ENCODE measurements around the gene MRPS14. TPM values are rescaled to one million over a fixed set of nuclear protein-coding genes. Genes with fewer than 3 reads are reported as not detected.

MRPS14 gene
- total RNA-seq, 1 donor from 2014 or later = 18.3 TPM

- no peak for DNase-seq (ENCODE audit: low read depth)
- TF ChIP-seq, protein P1, sequence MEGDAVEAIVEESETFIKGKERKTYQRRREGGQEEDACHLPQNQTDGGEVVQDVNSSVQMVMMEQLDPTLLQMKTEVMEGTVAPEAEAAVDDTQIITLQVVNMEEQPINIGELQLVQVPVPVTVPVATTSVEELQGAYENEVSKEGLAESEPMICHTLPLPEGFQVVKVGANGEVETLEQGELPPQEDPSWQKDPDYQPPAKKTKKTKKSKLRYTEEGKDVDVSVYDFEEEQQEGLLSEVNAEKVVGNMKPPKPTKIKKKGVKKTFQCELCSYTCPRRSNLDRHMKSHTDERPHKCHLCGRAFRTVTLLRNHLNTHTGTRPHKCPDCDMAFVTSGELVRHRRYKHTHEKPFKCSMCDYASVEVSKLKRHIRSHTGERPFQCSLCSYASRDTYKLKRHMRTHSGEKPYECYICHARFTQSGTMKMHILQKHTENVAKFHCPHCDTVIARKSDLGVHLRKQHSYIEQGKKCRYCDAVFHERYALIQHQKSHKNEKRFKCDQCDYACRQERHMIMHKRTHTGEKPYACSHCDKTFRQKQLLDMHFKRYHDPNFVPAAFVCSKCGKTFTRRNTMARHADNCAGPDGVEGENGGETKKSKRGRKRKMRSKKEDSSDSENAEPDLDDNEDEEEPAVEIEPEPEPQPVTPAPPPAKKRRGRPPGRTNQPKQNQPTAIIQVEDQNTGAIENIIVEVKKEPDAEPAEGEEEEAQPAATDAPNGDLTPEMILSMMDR (conservative IDR thresholded peaks at IDR 0.05; ENCODE audit: low read depth, low read length) = no peak
- peak overlapping the region; percentile 72 for H3K4me3 ChIP-seq (ENCODE audit: low read depth, low read length)
Measured at GRCh38 chr1:175000697-175001187, 22.5 kb downstream of the MRPS14 start.

- TF ChIP-seq, protein P1 (conservative IDR thresholded peaks at IDR 0.05; ENCODE audit: low read depth, low read length) = no peak
- peak within 1 kb of the TSS; percentile 72 for H3K4me3 ChIP-seq (ENCODE audit: low read depth, low read length)
- no peak for DNase-seq (ENCODE audit: low read depth)
Measured at GRCh38 chr1:174999936-175000696, 23.1 kb downstream of the MRPS14 start, which contains the start of gene CACYBP. Gene CACYBP (plus strand): TSS chr1:174999947. CDS start chr1:175000181, 234 bp downstream.

- peak; percentile 97 for DNase-seq (ENCODE audit: low read depth)
- peak overlapping the region; percentile 72 for H3K4me3 ChIP-seq (ENCODE audit: low read depth, low read length)
- TF ChIP-seq, protein P1 (conservative IDR thresholded peaks at IDR 0.05; ENCODE audit: low read depth, low read length) = no peak
Measured at GRCh38 chr1:174999216-174999935, 23.8 kb downstream of the MRPS14 start.

DNA sequence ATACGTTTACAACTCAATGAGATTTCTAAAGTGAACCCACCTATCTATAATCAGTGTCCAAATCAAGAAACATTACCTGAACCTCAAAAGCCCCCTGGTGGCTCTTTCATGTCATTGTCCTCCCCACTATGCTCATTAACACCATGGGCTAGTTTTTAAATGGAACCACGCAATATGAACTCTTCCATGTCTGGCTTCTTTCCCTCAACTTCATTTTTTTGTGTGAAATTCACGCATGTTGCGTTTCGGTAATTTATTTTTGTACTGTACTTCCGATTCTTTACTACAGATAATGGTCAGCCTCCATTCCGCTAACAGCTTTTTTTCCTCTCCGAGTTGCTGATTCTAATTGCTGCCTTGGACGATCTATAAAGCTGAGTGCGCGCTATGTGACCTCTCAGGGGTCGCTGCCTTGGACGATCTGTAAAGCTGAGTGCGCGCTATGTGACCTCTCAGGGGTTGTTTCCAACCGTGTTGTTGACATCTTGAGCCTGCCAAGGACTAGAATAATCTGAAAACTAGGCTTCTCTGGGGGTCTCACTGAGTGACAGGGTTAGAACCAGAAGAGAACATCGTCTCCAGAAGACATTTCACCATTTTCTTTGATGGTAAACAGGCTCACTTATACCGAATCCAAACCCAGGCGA lies 24.5 kb downstream of the MRPS14 start:
- TF ChIP-seq, protein P1 (conservative IDR thresholded peaks at IDR 0.05; ENCODE audit: low read depth, low read length) = peak; percentile 81
- H3K4me3 ChIP-seq (ENCODE audit: low read depth, low read length) = peak overlapping the region; percentile 60
- DNase-seq (ENCODE audit: low read depth) = no peak

DNA sequence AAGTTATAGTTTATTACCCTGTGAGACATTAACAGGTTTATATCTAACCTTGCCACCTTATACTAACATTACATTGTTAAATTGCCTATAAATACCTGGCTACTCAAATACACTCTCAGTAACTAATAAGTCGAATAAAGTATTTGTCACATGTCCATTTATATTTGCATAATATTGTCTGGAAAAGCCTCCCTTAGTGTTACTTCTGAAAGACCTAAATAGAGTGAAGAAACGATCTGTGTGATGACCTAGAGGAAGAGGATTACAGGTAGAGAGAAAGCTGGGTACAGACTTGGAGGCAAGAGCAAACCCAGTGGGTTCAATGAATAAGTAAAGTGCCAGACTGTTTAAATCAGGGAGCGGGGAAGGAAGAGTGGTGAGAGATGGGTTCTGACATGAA lies 26.2 kb downstream of the MRPS14 start:
- no peak overlapping the region for H3K4me3 ChIP-seq (ENCODE audit: low read depth, low read length)
- TF ChIP-seq, protein P1 (conservative IDR thresholded peaks at IDR 0.05; ENCODE audit: low read depth, low read length) = no peak
- DNase-seq (ENCODE audit: low read depth) = no peak

DNA sequence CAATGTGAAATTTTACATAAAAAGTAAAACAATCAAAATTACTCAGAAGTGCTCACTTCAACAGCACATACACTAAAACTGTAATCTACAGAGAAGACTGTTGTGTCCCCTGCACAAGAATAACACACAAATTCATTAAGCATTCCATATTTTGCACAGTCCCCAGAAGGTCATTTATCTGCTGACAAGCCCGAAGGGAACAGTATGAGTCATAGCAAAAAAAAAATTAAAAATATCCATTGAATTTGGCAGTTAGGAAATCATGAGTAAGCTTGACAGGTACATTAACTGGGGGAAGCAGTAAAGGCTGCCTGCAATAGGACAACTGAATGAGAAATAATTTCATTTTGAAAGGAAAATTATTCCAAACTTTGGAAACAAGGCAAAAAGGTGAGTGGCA lies 26.7 kb downstream of the MRPS14 start:
- no peak overlapping the region for H3K4me3 ChIP-seq (ENCODE audit: low read depth, low read length)
- TF ChIP-seq, protein P1 (conservative IDR thresholded peaks at IDR 0.05; ENCODE audit: low read depth, low read length) = no peak
- DNase-seq (ENCODE audit: low read depth) = no peak
